Tibial artery (tissue), 4 donors: ENCODE measurements around the gene CPEB3.

ENCODE experiments used
- DNase-seq, 2 donors: peaks; one replicate each; pipeline ENCODE4 v3.0.0-alpha.2; 2019
- H3K27ac ChIP-seq, 2 donors: fragments of 200-600 bp; sonication (generic) in 1 of 2; 1 replicate in 1 of 2; 2 replicates in 1 of 2; pipeline ENCODE4 v1.5.1; 2018 to 2019; ENCODE audit warnings: mild to moderate bottlenecking in 1 of 2
- H3K27me3 ChIP-seq, 2 donors: fragments of 200-600 bp; sonication (generic) in 1 of 2; one replicate each; pipeline versions ENCODE4 v1.5.1 to v1.6.0; 2016 to 2019
- H3K36me3 ChIP-seq, 3 donors: fragments of 200-600 bp; sonication (generic) in 2 of 3; one replicate each; pipeline ENCODE4 v1.5.1; 2016 to 2019; ENCODE audit warnings: mild to moderate bottlenecking in 2 of 3
- H3K4me1 ChIP-seq, 4 donors: fragments of 200-600 bp; sonication (generic) in 2 of 4; 1 replicate in 3 of 4; 2 replicates in 1 of 4; pipeline ENCODE4 v1.5.1; 2016 to 2019
- H3K4me3 ChIP-seq, 2 donors: fragments of 200-600 bp; sonication (generic) in 1 of 2; 1 replicate in 1 of 2; 2 replicates in 1 of 2; pipeline ENCODE4 v1.5.1; 2018 to 2019; ENCODE audit warnings: mild to moderate bottlenecking in 2 of 2
- H3K9me3 ChIP-seq, 3 donors: fragments of 200-600 bp; sonication (generic) in 1 of 3; one replicate each; pipeline ENCODE4 v1.5.1; 2016 to 2019
- CTCF ChIP-seq, 2 experiments: fragments of 200-600 bp in 1 of 2; fragments of 450-650 bp in 1 of 2; IDR thresholded peaks; one replicate each; pipeline ENCODE4 v1.5.1; 2017 to 2019; ENCODE audit warnings: antibody characterized with exemption in 2 of 2, mild to moderate bottlenecking in 1 of 2, moderate library complexity in 1 of 2
- intact Hi-C: fragments of 100-400 bp; cut with DNase I; formaldehyde crosslinking; loops from one replicate; pipeline ENCODE4 v1.15.0; 2023; ENCODE audit warnings: low total_unique reads

Gene CPEB3

GRCh38 chr10:92111336-92111939 is 179.4 kb downstream of the CPEB3 start:
- DNase-seq: no peak
- H3K9me3 ChIP-seq: no peaks in the 10 kb centered on the region
- H3K27me3 ChIP-seq: no peaks in the 10 kb centered on the region
- intact Hi-C loops: no loop called here
- no peak for TF ChIP-seq CTCF (IDR thresholded peaks at IDR 0.05)
- H3K36me3 ChIP-seq: no peaks in the 10 kb centered on the region
- peaks cover 0 to 41% (median 8%) of the 10 kb centered on the region in 4 donors for H3K4me1 ChIP-seq
- H3K27ac ChIP-seq: no peak overlapping the region
- H3K4me3 ChIP-seq: no peak overlapping the region

- Histone ChIP-seq H3K27me3 (no peaks in the 10 kb centered on the region), H3K36me3 (no peaks in the 10 kb centered on the region), H3K4me3 (no peak overlapping the region), H3K9me3 (no peaks in the 10 kb centered on the region), H3K27ac (no peak overlapping the region), H3K4me1 (peaks cover 0 to 41% (median 8%) of the 10 kb centered on the region in 4 donors)
- TF ChIP-seq CTCF (IDR thresholded peaks at IDR 0.05): no peak
- intact Hi-C loops: no loop called here
- DNase-seq: no peak
Measured at GRCh38 chr10:92110039-92110794, 180.7 kb downstream of the CPEB3 start.

GRCh38 chr10:92108747-92109146 is 182.1 kb downstream of the CPEB3 start:
- H3K27me3 ChIP-seq: no peaks in the 10 kb centered on the region
- TF ChIP-seq CTCF (IDR thresholded peaks at IDR 0.05): no peak
- intact Hi-C loops: no loop called here
- H3K27ac ChIP-seq: no peak overlapping the region
- no peak overlapping the region for H3K4me3 ChIP-seq
- no peaks in the 10 kb centered on the region for H3K9me3 ChIP-seq
- H3K36me3 ChIP-seq: no peaks in the 10 kb centered on the region
- no peak for DNase-seq
- H3K4me1 ChIP-seq: peaks cover 0 to 40% (median 8%) of the 10 kb centered on the region in 4 donors

GRCh38 chr10:92108120-92108519 is 182.8 kb downstream of the CPEB3 start:
- no peak for TF ChIP-seq CTCF (IDR thresholded peaks at IDR 0.05)
- H3K27ac ChIP-seq: no peak overlapping the region
- intact Hi-C loops: no loop called here
- H3K36me3 ChIP-seq: no peaks in the 10 kb centered on the region
- H3K4me1 ChIP-seq: peaks cover 0 to 41% (median 9%) of the 10 kb centered on the region in 4 donors
- H3K9me3 ChIP-seq: no peaks in the 10 kb centered on the region
- H3K4me3 ChIP-seq: no peak overlapping the region
- DNase-seq: no peak
- H3K27me3 ChIP-seq: no peaks in the 10 kb centered on the region

- Histone ChIP-seq H3K4me1 (peaks cover 0 to 45% (median 20%) of the 10 kb centered on the region in 4 donors), H3K27ac (no peak overlapping the region), H3K9me3 (no peaks in the 10 kb centered on the region), H3K27me3 (no peaks in the 10 kb centered on the region), H3K36me3 (no peaks in the 10 kb centered on the region), H3K4me3 (no peak overlapping the region)
- TF ChIP-seq CTCF (IDR thresholded peaks at IDR 0.05): no peak
- no peak for DNase-seq
- intact Hi-C loops: no loop called here
Measured at GRCh38 chr10:92103376-92104090, 187.3 kb downstream of the CPEB3 start.
